Lung (tissue), 12 donors: Measurements from ENCODE around the gene MAP7D1. TPM values are rescaled to one million over a fixed set of nuclear protein-coding genes. Genes with fewer than 3 reads are reported as not detected.

Experiments
- ATAC-seq: fragments of 200-7000 bp; cut with Tn5 transposase; one replicate; pipeline ENCODE4 v1.9.1; 2020; ENCODE audit warnings: moderate number of reproducible peaks; ENCODE audit not compliant: insufficient read depth, low FRiP score
- DNase-seq, 3 donors: peaks; one replicate each; pipeline ENCODE4 v3.0.0-alpha.2; 2013 to 2017
- H3K27ac ChIP-seq, 2 donors: one replicate each; pipeline ENCODE4 v1.5.1; 2013; ENCODE audit warnings: mild to moderate bottlenecking in 2 of 2, moderate library complexity in 2 of 2, control low read depth in 1 of 2, inconsistent platforms in 1 of 2, low read depth in 1 of 2, low read length in 1 of 2
- H3K27me3 ChIP-seq, 3 donors: one replicate each; pipeline ENCODE4 v1.5.1; 2013; ENCODE audit warnings: low read length in 2 of 3; ENCODE audit not compliant: control insufficient read depth in 3 of 3, insufficient read depth in 3 of 3
- H3K36me3 ChIP-seq, 4 donors: one replicate each; pipeline ENCODE4 v1.5.1; 2013; ENCODE audit warnings: low read length in 4 of 4, mild to moderate bottlenecking in 1 of 4, moderate library complexity in 1 of 4; ENCODE audit not compliant: control insufficient read depth in 4 of 4, insufficient read depth in 4 of 4
- H3K4me1 ChIP-seq, 5 donors: one replicate each; pipeline ENCODE4 v1.5.1; 2013; ENCODE audit warnings: low read length in 5 of 5, mild to moderate bottlenecking in 2 of 5, moderate library complexity in 1 of 5; ENCODE audit not compliant: control insufficient read depth in 5 of 5, insufficient read depth in 5 of 5
- H3K4me3 ChIP-seq: one replicate; pipeline ENCODE4 v1.5.1; 2013; ENCODE audit warnings: mild to moderate bottlenecking, control low read depth, moderate library complexity
- H3K9ac ChIP-seq, 2 donors: one replicate each; pipeline ENCODE4 v1.5.1; 2013; ENCODE audit warnings: low read length in 2 of 2, control low read depth in 1 of 2; ENCODE audit not compliant: insufficient read depth in 1 of 2
- H3K9me3 ChIP-seq, 4 donors: one replicate each; pipeline ENCODE4 v1.5.1; 2013; ENCODE audit warnings: low read length in 3 of 4, mild to moderate bottlenecking in 1 of 4, moderate library complexity in 1 of 4; ENCODE audit not compliant: control insufficient read depth in 4 of 4, insufficient read depth in 3 of 4
- WGBS, 2 donors: extraction: QIAGEN DNeasy Blood & Tissue Kit; methylation state at CpG; one replicate each; pipeline ENCODE4 v1.1.7; 2013; 5-methylcytosine and 5-hydroxymethylcytosine counted together
- polyA plus RNA-seq, 2 donors: library from polyadenylated mRNA; stranded (reverse); fragments of 200-250 nt; gene quantifications; one replicate each; pipeline ENCODE4 v1.2.1, GENCODE V29; 2013
- total RNA-seq, 2 donors: library from RNA; depleted of rRNA in 1 of 2; stranded (reverse); fragments of >200 nt in 1 of 2; gene quantifications; one replicate each; pipeline ENCODE4 v1.2.1, GENCODE V29; 2014 to 2021
- TF ChIP-seq, protein P1 (sequence below): IDR thresholded peaks from 2 replicates; pipeline ENCODE4 v1.5.1; 2012; ENCODE audit warnings: mild to moderate bottlenecking; ENCODE audit errors: control extremely low read depth, extremely low read depth
- donor health status: control.
- donor health status: control.
- donor health status: Bipolar disorder and iron deficiency.
- donor health status: healthy.
- donor health status: DM: yes; HTN: yes; CAD: no.

MAP7D1 gene
- total and polyA plus RNA-seq, 4 donors: 47.3 to 140 (median 78.5) TPM

DNA sequence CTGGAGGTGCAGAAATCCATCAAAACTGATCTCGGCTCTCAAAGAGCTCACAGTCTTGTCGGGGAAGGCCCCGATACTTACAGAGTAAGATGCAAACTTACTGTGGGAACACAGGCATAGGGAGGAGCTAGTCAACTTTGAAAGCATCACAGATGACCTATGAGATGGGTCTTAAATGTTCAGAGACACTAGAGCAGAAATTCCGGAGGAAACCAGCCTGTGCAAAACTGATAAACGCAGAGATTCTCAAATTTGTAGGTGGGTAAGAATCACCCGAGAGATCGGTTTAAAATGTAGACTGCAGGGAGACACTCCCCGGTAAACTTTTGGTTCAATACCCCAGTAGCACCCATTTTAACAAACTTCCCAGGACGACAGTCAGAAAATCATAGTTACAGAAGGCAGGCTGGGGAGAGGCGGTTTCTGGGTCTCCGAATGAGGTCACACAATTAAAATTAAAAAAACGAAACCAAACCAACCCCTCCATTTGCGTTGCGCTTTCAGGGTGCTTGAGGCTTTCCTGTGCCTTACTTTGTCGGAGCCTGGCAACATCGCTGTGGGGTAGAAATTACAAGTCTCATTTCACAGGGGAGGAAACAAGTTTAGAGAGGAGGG, 67.5 kb downstream of the MAP7D1 start:
- Histone ChIP-seq H3K36me3 (peaks cover 2 to 9% (median 3%) of the 10 kb centered on the region in 4 donors), H3K9ac (peak overlapping the region; percentile 96 to 99), H3K9me3 (no peaks in the 10 kb centered on the region), H3K27me3 (no peaks in the 10 kb centered on the region), H3K4me3 (peak overlapping the region; percentile 37), H3K4me1 (peaks cover 0 to 26% (median 7%) of the 10 kb centered on the region in 5 donors), H3K27ac (peak overlapping the region; percentile 96)
- ATAC-seq (no peak), DNase-seq (peak in 2 of 3 donors; percentile 85 to 86)
- WGBS, 2 donors: 1% methylated on average over 16 of the region's 16 CpGs
- TF ChIP-seq, protein P1, sequence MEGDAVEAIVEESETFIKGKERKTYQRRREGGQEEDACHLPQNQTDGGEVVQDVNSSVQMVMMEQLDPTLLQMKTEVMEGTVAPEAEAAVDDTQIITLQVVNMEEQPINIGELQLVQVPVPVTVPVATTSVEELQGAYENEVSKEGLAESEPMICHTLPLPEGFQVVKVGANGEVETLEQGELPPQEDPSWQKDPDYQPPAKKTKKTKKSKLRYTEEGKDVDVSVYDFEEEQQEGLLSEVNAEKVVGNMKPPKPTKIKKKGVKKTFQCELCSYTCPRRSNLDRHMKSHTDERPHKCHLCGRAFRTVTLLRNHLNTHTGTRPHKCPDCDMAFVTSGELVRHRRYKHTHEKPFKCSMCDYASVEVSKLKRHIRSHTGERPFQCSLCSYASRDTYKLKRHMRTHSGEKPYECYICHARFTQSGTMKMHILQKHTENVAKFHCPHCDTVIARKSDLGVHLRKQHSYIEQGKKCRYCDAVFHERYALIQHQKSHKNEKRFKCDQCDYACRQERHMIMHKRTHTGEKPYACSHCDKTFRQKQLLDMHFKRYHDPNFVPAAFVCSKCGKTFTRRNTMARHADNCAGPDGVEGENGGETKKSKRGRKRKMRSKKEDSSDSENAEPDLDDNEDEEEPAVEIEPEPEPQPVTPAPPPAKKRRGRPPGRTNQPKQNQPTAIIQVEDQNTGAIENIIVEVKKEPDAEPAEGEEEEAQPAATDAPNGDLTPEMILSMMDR: no peak

DNA sequence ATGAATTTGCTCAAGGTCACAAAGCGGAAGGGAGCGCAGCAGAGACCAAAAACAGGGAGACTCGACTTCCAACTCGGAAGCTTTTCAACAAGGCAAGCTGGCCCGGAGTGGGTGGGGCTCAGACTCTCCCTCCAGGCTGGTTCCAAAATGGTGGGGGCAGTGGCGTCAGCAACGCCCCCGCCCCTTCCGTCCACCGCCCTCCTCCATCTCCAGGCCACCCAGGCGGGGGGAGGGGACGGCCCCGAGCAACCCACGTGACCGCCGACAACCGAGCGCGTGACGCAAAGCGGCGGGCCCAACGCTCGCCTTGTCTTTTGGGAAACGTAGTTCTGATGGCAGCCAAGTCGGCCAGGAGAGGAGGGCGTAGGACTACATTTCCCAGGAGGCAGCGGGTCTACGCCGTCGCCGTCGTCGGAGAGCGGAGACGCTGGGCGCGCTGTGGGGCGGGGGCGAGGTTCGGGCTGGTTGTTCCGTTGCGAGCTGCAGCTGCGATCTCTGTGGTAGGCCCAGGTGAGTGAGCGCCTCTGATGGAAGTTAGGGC, 68.1 kb downstream of the MAP7D1 start, which contains the start of gene THRAP3:
Gene THRAP3, plus strand, starts transcription at position 448 of the 541 bp plus-strand sequence. CDS start 58,121 bp downstream, outside the sequence.
- TF ChIP-seq, protein P1: no peak
- WGBS, 2 donors: 0% methylated on average over 45 of the region's 45 CpGs
- peaks cover 0 to 26% (median 7%) of the 10 kb centered on the region in 5 donors for H3K4me1 ChIP-seq
- H3K9me3 ChIP-seq: no peaks in the 10 kb centered on the region
- peak within 1 kb of the TSS; percentile 96 for H3K27ac ChIP-seq
- peak within 1 kb of the TSS; percentile 96 to 99 for H3K9ac ChIP-seq
- peak within 1 kb of the TSS; percentile 73 for H3K4me3 ChIP-seq
- ATAC-seq: peak; percentile 97
- H3K36me3 ChIP-seq: peaks cover 2 to 9% (median 3%) of the 10 kb centered on the region in 4 donors
- H3K27me3 ChIP-seq: no peaks in the 10 kb centered on the region
- peak; percentile 100 for DNase-seq

DNA sequence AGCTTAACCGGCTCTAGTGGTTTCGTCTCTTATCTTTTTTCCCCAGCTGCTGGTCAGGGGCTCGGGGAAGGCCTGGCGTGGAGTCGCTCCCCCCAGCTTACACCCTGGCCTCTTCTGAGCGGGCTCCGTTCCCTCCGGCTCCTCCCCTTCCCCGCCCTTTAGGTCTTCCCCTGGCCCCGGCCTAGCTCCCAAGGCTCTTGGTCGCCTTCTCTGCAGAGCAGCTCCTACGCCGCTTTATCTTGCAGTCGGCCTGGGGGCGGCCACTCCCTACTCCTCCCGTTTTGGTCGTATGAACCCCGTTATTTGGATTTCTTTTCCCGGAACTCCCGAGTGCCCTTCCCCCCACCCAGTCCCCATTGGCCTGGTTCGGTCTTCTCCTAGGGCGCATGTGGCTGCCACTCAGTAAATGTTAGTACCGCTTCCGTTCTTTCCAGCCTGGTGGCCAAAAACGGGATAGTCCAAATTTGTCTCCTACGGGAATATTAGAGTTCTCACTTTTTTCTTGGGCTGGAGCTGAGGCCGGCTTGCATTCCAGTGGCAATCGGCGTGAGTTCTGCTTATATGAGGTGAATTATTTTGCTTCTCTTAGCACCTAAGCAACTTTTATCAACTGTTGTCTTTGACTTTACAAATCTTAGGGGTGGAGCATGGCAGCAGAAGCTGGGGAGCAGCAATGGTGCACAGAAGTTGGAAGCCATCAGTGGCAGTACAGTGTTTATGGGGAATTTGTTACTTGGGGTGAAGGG, 68.8 kb downstream of the MAP7D1 start:
- peak; percentile 79 to 89 (median 83) for DNase-seq
- H3K9ac ChIP-seq: peak overlapping the region; percentile 66 to 95
- H3K4me1 ChIP-seq: peaks cover 0 to 26% (median 7%) of the 10 kb centered on the region in 5 donors
- H3K9me3 ChIP-seq: no peaks in the 10 kb centered on the region
- peak; percentile 69 for ATAC-seq
- 0 to 1% methylated on average over 29 of the region's 29 CpGs for WGBS, 2 donors
- TF ChIP-seq, protein P1: no peak
- H3K27me3 ChIP-seq: no peaks in the 10 kb centered on the region
- H3K4me3 ChIP-seq: peak overlapping the region; percentile 73
- peaks cover 2 to 9% (median 3%) of the 10 kb centered on the region in 4 donors for H3K36me3 ChIP-seq
- H3K27ac ChIP-seq: peak overlapping the region; percentile 92 to 95
